ENCODE measurements around the gene JMJD8. TPM values are rescaled to one million over a fixed set of nuclear protein-coding genes. Genes with fewer than 3 reads are reported as not detected.

The JMJD8 gene
- total and polyA plus RNA-seq, 9 of the 15 experiments (the other 6 are each of a cell fraction or from before 2014, with no cell fraction given): 1.2 to 50.6 (median 29.3) TPM

DNA sequence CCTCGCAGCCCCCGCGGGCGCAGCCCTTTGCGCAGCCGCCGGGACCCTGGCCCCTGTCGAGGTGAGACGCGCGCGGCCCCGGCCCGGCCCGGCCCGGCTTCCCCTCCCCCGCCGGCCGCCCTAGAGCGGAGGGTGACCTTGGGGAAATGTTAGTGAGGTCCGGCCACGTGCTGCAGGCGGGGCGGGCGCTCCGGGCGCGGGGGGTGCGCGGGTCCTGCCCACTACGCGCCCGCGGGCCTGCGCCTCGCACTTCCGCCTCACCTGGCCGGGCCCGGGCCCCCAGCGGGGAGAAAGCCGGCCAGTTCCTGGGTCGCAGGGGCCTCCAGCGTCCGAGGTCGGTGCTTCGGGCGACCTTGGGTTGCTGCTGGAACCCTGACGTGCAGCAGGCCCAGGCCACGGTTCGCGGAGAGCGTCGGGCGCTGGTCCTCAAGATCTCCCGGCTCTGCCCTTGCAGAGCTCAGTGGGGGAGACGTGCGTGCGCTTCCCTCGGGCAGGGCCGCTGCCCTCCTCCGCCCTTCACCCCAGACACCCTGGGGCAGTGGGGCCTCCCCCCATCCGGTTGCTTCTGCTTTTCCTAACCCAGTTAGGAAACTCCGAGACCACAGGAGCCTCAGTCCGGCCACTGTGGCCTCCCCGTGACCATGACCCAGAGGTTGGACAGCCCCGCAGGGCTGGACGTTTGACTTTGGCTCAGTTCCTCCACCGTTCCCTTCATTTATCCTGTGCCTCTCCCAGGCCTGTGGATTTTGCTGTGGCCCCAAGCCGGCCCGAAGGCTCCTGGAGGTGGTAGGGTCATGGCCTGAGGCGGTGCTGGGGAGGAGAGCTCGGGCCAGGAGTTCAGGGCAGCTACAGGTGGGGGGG is 41.7 kb downstream of the JMJD8 start (continued):
- TF ChIP-seq, protein P1, sequence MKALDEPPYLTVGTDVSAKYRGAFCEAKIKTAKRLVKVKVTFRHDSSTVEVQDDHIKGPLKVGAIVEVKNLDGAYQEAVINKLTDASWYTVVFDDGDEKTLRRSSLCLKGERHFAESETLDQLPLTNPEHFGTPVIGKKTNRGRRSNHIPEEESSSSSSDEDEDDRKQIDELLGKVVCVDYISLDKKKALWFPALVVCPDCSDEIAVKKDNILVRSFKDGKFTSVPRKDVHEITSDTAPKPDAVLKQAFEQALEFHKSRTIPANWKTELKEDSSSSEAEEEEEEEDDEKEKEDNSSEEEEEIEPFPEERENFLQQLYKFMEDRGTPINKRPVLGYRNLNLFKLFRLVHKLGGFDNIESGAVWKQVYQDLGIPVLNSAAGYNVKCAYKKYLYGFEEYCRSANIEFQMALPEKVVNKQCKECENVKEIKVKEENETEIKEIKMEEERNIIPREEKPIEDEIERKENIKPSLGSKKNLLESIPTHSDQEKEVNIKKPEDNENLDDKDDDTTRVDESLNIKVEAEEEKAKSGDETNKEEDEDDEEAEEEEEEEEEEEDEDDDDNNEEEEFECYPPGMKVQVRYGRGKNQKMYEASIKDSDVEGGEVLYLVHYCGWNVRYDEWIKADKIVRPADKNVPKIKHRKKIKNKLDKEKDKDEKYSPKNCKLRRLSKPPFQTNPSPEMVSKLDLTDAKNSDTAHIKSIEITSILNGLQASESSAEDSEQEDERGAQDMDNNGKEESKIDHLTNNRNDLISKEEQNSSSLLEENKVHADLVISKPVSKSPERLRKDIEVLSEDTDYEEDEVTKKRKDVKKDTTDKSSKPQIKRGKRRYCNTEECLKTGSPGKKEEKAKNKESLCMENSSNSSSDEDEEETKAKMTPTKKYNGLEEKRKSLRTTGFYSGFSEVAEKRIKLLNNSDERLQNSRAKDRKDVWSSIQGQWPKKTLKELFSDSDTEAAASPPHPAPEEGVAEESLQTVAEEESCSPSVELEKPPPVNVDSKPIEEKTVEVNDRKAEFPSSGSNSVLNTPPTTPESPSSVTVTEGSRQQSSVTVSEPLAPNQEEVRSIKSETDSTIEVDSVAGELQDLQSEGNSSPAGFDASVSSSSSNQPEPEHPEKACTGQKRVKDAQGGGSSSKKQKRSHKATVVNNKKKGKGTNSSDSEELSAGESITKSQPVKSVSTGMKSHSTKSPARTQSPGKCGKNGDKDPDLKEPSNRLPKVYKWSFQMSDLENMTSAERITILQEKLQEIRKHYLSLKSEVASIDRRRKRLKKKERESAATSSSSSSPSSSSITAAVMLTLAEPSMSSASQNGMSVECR (CRISPR knock-in tag; IDR thresholded peaks at IDR 0.05): no peak; the same call in 1 of the 2 replicates
- TF ChIP-seq CBX3 (IDR thresholded peaks at IDR 0.05; ENCODE audit: borderline replicate concordance in 1 of 2, low read length in 2 of 2): no peak
- no peak for TF ChIP-seq STAT5B (CRISPR knock-in tag; IDR thresholded peaks at IDR 0.05)
- TF ChIP-seq, protein P2, sequence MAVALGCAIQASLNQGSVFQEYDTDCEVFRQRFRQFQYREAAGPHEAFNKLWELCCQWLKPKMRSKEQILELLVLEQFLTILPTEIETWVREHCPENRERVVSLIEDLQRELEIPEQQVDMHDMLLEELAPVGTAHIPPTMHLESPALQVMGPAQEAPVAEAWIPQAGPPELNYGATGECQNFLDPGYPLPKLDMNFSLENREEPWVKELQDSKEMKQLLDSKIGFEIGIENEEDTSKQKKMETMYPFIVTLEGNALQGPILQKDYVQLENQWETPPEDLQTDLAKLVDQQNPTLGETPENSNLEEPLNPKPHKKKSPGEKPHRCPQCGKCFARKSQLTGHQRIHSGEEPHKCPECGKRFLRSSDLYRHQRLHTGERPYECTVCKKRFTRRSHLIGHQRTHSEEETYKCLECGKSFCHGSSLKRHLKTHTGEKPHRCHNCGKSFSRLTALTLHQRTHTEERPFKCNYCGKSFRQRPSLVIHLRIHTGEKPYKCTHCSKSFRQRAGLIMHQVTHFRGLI (CRISPR knock-in tag; IDR thresholded peaks at IDR 0.05): no peak
- no peak for TF ChIP-seq ZNF165 (CRISPR knock-in tag; IDR thresholded peaks at IDR 0.05; ENCODE audit: borderline replicate concordance)
- no peak for TF ChIP-seq PYGO2 (tag; IDR thresholded peaks at IDR 0.05)
- TF ChIP-seq TRIM24 (IDR thresholded peaks at IDR 0.05): no peak
- TF ChIP-seq NCOA4 (IDR thresholded peaks at IDR 0.05; ENCODE audit: partially characterized antibody): no peak
- TF ChIP-seq ZNF23 (CRISPR knock-in tag; IDR thresholded peaks at IDR 0.05): no peak
- no peak for TF ChIP-seq PHF20 (IDR thresholded peaks at IDR 0.05; ENCODE audit: partially characterized antibody)
- TF ChIP-seq SRF (CRISPR knock-in tag; IDR thresholded peaks at IDR 0.05): no peak
- TF ChIP-seq POLR2AphosphoS5 (IDR thresholded peaks at IDR 0.05; ENCODE audit: control insufficient read depth, insufficient read depth, low read depth, low read length): no peak

Measured in K562 (cell line).